GM19099 (cell line): ENCODE measurements around the gene CNGB1.

Experiments used
- POLR2A ChIP-seq: IDR thresholded peaks from 3 replicates; pipeline ENCODE4 v1.6.1; 2011; ENCODE audit warnings: low read depth; ENCODE audit not compliant: insufficient read length; ENCODE audit errors: extremely low read depth

Gene CNGB1

DNA sequence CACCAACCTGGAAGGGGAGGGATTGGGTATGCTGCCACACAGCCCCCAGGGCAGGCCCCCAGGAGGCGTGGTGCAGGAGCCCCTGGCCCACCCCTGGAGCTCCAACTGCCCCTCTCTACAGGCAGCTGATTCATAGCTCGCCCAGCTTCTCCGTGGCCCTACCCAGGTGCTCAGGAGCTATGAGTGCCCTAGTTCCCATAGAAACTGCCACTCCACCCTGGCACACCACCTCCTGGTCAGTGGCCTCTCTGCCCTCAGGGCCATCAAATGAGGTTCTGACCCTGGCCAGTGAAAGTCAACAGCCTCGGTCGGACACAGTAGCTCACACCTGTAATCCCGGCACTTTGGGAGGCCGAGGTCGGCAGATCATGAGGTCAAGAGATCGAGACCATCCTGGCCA is 18.0 kb downstream of the CNGB1 start:
- TF ChIP-seq POLR2A: no peak

DNA sequence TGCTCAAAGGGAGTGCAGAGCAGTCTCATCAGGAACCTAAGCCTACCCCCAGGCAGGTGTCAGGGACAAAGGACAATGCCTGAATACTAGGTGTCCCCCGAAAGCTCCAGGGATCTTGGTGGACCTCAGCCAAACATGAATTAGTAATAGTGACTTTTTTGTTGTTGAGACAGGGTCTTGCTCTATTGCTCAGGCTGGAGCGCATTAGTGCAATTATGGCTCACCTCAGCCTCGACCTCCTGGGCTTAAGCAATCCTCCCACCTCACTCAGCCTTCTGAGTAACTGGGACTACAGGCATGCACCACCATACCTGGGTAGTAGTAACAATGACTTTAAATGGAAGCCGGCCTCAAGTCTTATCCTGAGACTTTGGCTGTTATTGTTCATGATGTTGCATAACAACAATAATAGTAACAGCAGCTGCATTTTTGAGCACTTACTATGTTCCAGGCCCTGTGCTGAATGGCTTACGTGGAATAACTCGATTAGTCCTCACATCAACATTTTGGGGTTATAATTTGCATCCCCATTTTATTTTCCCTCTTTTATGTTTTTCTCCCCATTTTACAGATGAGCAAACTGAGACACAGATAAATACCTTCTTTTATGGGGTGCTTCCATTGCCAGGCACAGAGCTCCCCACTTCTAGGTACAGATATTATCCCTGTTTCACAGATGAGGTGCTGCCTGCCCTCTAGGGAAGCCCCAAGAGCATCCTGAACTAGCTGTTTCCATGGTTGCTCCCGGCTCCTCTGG is 19.5 kb downstream of the CNGB1 start:
- no peak for TF ChIP-seq POLR2A

DNA sequence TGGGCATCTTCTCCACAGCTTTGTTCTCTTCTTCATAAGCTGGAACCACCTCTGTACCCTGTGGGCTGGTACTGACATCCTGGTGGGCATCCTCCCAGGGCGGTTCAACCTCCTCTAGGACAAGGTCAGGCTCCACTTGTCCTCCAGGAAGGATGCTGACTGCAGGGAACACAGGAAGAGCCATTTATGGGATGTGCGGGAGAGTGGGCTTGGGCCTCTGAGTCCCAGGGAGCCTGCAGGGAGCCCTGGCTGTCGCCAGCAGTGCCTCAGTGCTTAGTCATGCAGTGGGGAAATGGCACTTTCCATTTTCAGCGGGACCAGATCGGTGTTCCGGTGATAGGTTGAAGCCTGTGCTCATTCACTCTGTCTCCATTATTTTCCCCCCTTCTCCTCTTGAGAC is 20.5 kb downstream of the CNGB1 start:
- TF ChIP-seq POLR2A: no peak

DNA sequence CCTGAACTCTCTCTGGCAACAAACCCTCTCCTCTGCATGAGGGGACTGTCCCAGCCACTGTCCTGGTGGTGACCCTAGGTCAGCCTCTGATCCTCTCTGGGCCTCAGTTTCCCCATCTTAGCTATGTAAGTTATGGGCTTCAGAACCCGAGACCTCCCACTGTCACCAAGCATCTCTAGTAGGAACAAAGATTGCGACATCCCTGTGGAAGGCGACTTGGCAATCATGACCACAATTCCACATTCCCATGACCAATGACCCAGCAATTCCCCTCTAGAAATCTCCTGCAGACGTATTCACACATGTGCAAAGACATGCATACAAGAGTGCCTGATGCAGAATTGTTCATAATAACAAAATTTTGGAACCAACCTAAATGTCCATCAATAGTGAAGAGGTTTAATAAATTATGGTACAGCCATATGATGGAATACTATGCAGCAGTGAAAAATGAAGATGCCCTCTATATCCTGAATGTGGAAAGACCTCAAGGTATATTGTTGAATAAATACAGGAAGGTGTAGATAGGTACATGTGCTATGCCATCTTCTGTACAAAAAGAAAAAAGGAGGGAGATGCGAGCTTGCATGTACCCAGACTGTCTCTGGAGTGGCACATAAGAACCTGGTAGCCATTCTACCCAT is 21.2 kb downstream of the CNGB1 start:
- TF ChIP-seq POLR2A: no peak

DNA sequence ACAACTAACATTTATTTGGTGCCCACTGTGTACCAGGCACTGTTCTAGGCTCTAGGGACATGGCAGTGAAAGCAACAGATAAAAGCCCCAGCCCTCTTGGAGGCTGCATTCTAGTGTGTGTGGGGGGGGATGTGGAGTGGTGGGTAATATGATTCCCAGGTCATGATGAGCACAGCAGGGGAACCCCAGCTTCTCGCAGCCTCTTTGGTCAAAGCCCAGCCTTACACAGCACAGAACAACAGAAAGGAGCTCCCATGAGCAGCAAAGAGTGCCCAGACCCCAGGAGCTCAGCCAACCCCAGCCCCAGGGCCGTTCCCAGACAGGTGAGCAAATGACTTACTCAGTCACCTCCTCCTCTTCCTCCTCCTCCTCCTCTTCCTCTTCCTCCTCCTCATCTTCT is 21.9 kb downstream of the CNGB1 start:
- TF ChIP-seq POLR2A: no peak

DNA sequence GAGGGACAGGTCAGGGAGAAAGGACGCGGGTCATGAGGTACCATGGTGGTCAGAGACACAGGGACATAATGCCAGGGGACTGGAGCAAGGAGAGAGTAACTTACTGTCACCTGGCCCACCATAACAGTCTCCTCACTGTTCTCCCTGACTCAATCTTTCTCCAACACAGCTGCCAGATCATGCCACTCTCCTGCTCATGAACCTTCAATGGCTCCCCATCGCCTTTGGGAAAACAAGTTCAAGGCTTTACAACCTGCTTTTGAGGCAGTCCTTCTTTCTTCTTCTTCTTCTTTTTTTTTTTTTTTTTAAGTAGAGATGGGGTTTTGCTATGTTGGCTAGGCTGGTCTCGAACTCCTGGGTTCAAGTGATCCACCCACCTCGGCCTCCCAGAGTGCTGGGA is 22.9 kb downstream of the CNGB1 start:
- no peak for TF ChIP-seq POLR2A

DNA sequence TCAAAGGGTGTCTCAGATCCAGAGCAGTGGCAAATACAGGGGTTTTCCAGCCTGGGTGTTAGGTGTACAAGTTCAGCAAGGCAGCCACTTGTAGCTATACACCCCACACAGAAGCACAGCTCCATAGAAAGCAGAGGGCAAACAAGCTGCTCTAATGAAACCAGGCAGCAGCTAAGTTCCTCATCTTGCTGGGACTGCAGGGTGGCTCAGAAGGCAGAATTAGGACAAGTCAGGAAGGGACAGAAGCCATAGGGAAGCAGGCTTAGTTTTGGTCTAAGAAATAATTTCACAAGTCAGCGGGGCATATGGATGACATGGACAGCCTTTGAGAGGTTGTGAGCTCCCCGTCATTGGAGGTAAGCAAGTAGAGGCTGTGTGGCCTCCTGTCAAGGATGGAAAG is 23.7 kb downstream of the CNGB1 start:
- TF ChIP-seq POLR2A: no peak

DNA sequence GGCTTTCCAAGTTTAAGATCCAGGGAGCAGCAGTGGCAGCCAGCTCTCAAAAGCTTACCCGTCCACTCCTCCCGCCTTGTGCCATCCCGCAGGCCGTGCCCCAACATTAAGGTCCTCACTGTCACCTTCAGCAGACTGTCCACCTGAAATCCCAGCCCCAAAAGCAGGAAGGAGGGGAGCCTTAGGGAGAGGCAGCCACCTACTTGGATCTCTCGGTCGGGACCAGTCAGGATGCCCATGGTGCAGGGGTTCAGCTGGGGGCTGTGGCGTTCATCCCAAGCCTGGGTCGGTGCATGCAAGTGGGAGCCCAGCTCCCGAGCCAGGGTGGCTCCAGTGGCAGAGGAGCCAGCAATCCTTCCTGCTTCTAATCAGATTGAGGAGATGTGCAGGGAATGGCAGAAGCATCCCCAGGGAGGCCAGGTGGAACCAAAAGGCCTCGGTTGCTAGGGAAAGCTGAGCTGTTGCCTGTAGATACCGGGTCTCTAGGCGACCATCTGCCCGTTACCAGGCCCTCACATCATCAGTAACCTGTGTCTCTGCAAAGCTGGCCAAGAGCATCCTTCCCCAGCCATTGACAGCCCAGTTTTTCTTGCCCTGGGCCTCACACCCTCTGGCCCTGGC is 24.6 kb downstream of the CNGB1 start:
- no peak for TF ChIP-seq POLR2A

DNA sequence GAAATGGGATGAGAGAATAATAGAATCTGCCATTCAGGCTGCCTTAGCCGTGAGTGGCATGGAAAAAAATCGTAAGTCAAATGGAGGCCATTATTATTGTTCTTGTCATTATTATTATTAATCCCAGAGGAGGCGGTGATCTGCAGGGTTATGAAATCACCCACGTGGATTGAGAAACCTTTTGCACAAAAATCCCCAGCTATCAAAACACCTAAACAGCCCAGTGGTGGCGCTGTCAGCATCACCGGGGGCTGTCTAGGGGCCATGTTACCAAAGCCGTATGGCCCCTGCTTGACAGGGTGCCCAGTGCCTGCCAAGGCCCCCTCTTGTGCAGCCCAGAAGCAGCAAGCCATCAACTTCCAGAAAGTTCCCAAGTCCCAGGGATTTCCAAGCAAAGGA is 25.2 kb downstream of the CNGB1 start:
- no peak for TF ChIP-seq POLR2A

DNA sequence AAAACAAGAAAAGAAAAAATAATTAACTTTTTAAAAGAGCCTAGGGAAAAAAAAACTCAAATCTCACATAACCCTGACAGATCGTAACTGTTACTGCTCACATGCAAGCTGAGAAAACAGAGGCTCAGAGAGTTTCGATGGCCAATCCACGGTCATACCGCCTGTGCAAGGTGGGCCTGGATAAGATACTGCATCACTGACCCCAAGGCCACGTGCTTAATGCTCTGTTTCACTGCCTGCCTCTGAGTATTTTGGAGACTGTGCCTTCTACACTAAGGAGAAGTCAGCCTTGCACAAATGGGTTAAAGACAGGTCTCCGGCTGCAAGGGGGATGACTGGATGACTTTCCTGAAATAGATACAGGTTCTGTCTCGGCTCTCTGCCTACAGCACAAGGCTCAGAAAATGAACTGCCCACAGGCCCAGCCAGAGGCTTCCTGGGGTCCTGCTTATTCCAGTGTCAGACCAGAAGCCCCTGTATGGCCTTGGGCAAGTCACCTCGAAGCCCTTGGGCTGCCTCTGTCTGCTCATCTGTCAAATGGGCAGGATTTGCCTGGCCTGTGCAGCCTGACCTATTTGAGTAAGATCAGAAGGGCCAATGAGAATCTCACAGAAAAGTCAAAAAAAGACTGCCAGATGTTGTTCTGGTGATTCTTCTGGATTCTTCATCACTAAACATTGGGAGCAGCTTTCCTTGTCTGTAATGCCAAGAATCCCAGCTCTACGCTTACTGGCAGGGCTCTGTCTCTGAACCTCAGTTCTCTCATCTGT is 25.8 kb downstream of the CNGB1 start:
- TF ChIP-seq POLR2A: no peak

DNA sequence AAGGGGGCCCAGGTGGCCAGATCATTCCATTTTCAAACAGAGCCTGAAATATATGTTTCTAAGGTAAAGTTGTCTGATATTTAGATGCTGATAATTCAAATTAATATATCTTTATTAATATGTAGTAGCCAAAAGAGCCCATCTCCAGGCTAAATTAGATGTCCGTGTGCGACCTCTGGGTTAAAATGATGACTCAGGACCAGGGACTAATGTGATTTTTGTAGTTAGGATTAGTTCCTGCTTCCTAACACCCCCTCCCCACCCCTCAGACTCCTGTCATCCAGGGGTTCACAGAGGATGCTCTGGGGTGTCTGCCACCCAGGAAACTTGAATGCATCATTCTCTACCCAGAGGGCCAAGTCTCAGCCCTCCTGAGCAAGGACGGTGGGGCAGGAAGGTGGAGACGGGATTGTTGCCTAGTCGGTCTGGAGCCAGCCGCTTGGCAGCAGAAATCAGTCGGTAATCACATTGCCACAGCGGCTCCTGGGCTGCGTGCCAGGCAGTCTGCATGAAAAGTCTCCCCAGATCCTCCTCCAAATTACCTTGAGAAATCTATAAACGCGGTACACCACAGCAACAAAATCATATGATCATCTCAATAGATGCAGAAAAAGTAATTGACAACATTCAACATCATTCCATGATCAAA is 29.8 kb downstream of the CNGB1 start:
- no peak for TF ChIP-seq POLR2A

DNA sequence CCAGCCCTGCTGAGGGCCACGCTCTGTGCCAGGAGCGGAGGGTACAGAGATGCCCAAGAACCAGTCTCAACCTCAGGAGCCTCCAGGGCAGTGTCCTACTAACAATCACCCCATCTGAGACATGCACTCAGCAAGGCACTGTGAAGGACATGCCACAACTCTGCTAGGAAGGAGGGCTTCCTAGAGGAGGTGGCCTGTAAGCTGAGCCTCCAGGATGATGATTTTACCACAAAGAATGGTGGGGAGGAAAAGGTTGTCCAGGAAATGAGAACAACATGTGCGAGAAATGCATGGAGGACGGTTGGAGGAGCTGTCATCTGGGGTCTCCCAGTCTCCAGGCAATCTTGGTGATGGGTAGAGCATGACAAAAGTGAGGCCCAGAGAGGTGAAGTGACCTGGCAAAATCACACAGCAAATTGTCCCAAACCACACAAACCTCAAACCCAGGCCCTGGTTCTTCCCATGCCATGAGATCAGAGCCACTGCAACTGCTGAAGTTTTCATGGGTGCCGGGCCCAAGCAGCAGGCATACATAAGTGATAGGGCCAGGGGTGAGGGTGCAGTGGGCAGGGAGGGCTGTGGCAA is 30.5 kb downstream of the CNGB1 start:
- TF ChIP-seq POLR2A: no peak

DNA sequence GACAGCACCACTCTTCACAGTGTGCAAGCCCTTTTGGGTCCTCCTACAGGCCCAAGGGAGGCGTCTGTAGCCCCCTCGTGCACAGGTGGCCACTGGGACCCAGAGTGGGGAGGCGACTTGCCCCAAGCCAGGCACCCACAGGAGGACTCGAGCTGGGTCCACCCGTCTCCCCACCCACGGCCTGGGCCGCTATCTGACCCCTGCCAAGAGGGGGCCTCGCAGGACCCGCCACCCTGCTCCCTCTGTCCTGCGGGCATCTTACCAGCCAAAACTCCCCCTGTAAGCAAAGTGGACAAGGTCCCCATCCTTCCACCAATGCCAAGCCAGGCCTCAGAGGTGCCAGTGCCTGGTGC is 31.1 kb downstream of the CNGB1 start:
- no peak for TF ChIP-seq POLR2A

DNA sequence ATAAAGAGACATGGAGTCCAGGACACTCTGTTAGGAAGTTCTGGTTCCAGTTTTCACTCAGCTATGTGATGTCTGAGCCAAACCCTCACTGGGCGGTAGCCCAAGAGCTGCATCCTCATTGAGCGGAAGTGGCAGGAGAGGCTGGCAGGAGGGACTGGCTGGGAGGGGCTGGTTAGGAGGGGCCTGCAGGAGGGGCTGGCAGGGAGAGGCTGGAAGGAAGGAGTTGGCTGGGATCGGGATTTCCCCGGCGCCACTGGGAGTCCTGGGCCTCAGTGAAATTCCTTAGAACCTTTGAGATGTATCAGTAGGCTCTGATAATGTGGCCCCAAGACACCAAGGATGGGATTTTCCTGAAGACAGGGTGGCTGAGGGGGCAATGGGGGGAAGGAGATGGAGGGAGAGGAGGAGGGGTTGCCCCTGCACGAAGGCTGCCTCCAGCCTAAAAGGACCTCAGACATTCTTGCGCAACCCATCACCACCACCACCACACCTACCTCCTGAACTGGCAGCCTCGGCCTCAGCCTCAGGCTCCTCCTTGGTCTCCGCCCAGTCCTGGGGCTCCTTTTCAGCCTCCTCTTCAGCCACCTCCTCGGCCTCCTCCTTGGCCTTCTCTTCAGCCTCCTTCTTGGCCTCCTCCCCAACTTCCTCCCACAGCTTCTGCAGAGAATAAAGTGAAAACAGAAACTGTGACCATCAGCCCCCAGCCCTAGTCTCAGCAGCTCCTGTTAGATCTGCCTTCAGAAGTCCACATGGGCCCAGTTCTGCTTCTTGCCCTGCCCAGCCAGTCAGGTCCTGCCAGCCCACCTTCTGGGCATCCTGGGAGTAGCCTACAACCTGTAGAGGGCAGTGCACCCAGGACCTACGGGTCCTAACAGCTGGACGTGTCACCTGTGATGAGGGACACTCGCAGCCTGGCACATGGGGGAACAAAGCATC is 31.7 kb downstream of the CNGB1 start:
- no peak for TF ChIP-seq POLR2A

DNA sequence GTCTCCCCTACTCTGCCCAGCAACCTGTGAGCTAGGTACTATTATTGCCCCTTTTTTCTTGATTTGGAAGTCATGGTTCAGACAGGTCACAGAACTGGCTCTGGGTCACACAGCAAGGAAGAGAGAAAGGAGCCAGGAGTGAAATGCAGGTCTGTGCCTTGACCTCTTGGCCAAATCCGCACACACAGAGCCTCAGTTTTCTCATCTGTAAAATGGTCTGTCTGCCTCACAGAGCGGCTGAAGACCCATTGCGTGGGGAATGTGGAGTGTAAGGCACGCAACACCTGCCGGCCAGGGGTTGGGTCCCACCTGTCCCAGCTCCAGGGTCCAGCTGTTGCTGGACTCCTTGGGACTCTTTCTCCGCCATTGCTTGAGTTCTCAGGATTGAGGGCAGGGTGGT is 32.4 kb downstream of the CNGB1 start:
- TF ChIP-seq POLR2A: no peak
